ENCODE results near the gene STAMBP. TPM values are rescaled to one million over a fixed set of nuclear protein-coding genes. Genes with fewer than 3 reads are reported as not detected.

Gene STAMBP
- total RNA-seq, 6 experiments from 2014 or later = 10.9 to 23.9 (median 16.9) TPM

GRCh38 chr2:73811878-73812277 is 16.9 kb upstream of the STAMBP start:
- no peak for ATAC-seq
- intact Hi-C loops (cut with DNase I) = no loop called here
- no peak overlapping the region for H3K4me3 ChIP-seq
- H3K27ac ChIP-seq = no peak overlapping the region
- H3K4me1 ChIP-seq = peaks cover 0 to 14% (median 6%) of the 10 kb centered on the region in 4 donors
- H3K36me3 ChIP-seq = no peaks in the 10 kb centered on the region
- no peak for DNase-seq
- no peaks in the 10 kb centered on the region for H3K9me3 ChIP-seq
- H3K27me3 ChIP-seq = no peaks in the 10 kb centered on the region
- TF ChIP-seq POLR2A (IDR thresholded peaks at IDR 0.05) = no peak
- TF ChIP-seq CTCF (IDR thresholded peaks at IDR 0.05) = no peak

- ATAC-seq = peak; percentile 81 to 94 (median 88)
Observed at GRCh38 chr2:73812635-73813034, 16.1 kb upstream of the STAMBP start.

GRCh38 chr2:73818296-73818695 is 10.5 kb upstream of the STAMBP start:
- no peaks in the 10 kb centered on the region for H3K9me3 ChIP-seq
- DNase-seq = peak in 1 of 3 donors; percentile 28
- no peaks in the 10 kb centered on the region for H3K4me1 ChIP-seq
- H3K4me3 ChIP-seq = no peak overlapping the region
- 81% methylated on average over 10 of the region's 18 CpGs for WGBS (ENCODE audit: insufficient coverage, low coverage, low lambda C conversion rate, missing lambda C conversion rate)
- no peaks in the 10 kb centered on the region for H3K27me3 ChIP-seq
- H3K27ac ChIP-seq = no peak overlapping the region
- no peaks in the 10 kb centered on the region for H3K36me3 ChIP-seq
- ATAC-seq = no peak
- intact Hi-C loops (cut with DNase I) = no loop called here
- no peak for TF ChIP-seq POLR2A (IDR thresholded peaks at IDR 0.05)
- no peak for TF ChIP-seq CTCF (IDR thresholded peaks at IDR 0.05)

More at GRCh38 chr2:73812635-73813034, 16.1 kb upstream of the STAMBP start:
- H3K27ac ChIP-seq = peak overlapping the region in 2 of 3 donors; percentile 41 to 62
- no peaks in the 10 kb centered on the region for H3K9me3 ChIP-seq
- TF ChIP-seq POLR2A (IDR thresholded peaks at IDR 0.05) (no peak), CTCF (IDR thresholded peaks at IDR 0.05) (no peak)
- intact Hi-C loops (cut with DNase I) = no loop called here
- no peak overlapping the region for H3K4me3 ChIP-seq
- H3K36me3 ChIP-seq = no peaks in the 10 kb centered on the region
- no peaks in the 10 kb centered on the region for H3K27me3 ChIP-seq
- DNase-seq = no peak
- H3K4me1 ChIP-seq = peaks cover 0 to 14% (median 6%) of the 10 kb centered on the region in 4 donors

- TF ChIP-seq POLR2A (IDR thresholded peaks at IDR 0.05) (no peak), CTCF (IDR thresholded peaks at IDR 0.05) (no peak)
- H3K27ac ChIP-seq = no peak overlapping the region
- no peaks in the 10 kb centered on the region for H3K27me3 ChIP-seq
- no peaks in the 10 kb centered on the region for H3K9me3 ChIP-seq
- H3K4me1 ChIP-seq = no peaks in the 10 kb centered on the region
- no peak for ATAC-seq
- H3K36me3 ChIP-seq = no peaks in the 10 kb centered on the region
- DNase-seq = no peak
- 17% methylated on average over 2 of the region's 2 CpGs for WGBS (ENCODE audit: insufficient coverage, low coverage, low lambda C conversion rate, missing lambda C conversion rate)
- no peak overlapping the region for H3K4me3 ChIP-seq
- intact Hi-C loops (cut with DNase I) = loop anchor here in 1 of 2 donors (10.0 kb wide), 2 partner anchors 324 to 514 kb away; partner anchors contain the start of gene BOLA3
Observed at GRCh38 chr2:73821227-73821626, 7.5 kb upstream of the STAMBP start.

- Histone ChIP-seq H3K27ac (no peak overlapping the region), H3K9me3 (no peaks in the 10 kb centered on the region), H3K4me3 (no peak overlapping the region), H3K36me3 (no peaks in the 10 kb centered on the region), H3K27me3 (no peaks in the 10 kb centered on the region), H3K4me1 (no peaks in the 10 kb centered on the region)
- DNase-seq = no peak
- 47% methylated on average over 2 of the region's 2 CpGs for WGBS (ENCODE audit: insufficient coverage, low coverage, low lambda C conversion rate, missing lambda C conversion rate)
- ATAC-seq = no peak
- no peak for TF ChIP-seq POLR2A (IDR thresholded peaks at IDR 0.05)
- no peak for TF ChIP-seq CTCF (IDR thresholded peaks at IDR 0.05)
- intact Hi-C loops (cut with DNase I) = loop anchor here in 1 of 2 donors (10.0 kb wide), 2 partner anchors 323 to 513 kb away; partner anchors contain the start of gene BOLA3
Observed at GRCh38 chr2:73821669-73822068, 7.1 kb upstream of the STAMBP start.
